GM08714 (cell line): Measurements from ENCODE around the gene TRPM1.
"Not testable (repeated sequence)": the region's sequence is repeated elsewhere in the genome, so short reads cannot be mapped to it uniquely, and the experiment has no call there.

ENCODE experiments used
- H3K4me3 ChIP-seq: fragments of 200-500 bp; sonication (Bioruptor generic); 2 replicates; pipeline ENCODE4 v1.5.1; 2014; ENCODE audit warnings: mild to moderate bottlenecking, low read length, inconsistent platforms
- ZNF274 ChIP-seq: IDR thresholded peaks from 2 replicates; pipeline ENCODE4 v1.6.1; 2012; ENCODE audit warnings: mild to moderate bottlenecking, low read depth, low read length

TRPM1 gene

DNA sequence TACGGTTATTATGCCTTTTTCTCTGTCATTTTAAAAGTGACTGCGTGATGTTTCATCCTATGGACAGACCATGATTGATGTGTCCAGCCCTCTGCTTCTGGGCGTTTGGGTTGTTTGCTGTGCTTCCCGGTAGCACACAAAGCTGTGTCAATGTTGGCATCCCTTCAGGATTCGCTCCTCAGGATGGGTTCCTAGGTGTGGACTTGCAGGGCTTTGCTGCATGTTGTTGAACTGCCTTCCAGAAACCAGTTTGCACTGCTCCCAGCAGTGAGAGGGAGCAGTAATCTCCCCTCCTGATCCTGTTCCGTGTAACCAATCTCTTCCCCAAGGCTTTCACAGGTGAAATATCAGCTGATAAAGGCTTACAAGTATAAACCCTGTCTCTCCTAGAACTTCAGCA lies 787 bp downstream of the TRPM1 start:
- no peak overlapping the region for H3K4me3 ChIP-seq
- TF ChIP-seq ZNF274: no peak

GRCh38 chr15:31098953-31099740 lies 2.4 kb downstream of the TRPM1 start:
- TF ChIP-seq ZNF274: no peak
- no peak overlapping the region for H3K4me3 ChIP-seq

DNA sequence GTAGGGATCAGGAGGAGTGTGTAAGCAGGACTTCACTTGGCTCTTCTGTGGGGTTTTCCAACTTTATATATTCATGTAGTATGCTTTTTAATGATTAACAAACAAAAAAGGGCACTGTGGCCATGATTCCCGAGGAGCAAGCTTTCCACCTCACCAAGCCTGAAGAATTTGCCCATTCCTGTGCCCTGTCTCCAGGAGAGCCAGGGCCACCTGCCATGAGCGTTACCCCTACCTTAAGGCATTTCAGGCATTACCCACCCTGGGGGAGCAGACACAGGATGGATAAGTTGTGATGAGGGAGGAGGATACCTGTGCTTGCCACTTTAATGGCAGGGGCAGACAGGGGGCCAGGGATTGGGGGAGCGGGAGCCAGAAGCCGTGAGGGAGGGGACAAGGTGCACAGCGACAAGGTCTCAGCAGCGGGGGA lies 3.0 kb downstream of the TRPM1 start:
- H3K4me3 ChIP-seq: no peak overlapping the region
- TF ChIP-seq ZNF274: no peak

DNA sequence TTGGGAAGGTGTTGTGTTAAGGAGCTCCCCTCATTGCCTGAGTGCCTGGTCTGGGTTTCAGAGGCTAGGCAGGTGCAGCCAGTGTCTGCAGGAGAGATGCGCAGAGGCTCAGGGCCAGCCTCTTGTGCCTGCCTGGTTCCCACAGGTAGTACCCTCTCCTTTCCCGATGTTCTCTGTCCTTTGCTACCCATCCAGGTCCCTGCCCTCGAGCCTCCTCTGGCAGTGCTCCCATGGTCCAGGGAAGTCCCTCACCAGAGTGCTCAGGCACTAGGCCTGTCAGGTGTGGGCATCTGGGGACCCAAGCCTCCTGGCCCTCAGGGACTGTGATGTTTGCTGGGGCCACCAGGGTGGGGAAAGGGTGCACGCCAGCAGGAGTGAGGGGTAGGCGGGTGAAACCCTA lies 5.0 kb downstream of the TRPM1 start:
- TF ChIP-seq ZNF274: no peak
- no peak overlapping the region for H3K4me3 ChIP-seq

DNA sequence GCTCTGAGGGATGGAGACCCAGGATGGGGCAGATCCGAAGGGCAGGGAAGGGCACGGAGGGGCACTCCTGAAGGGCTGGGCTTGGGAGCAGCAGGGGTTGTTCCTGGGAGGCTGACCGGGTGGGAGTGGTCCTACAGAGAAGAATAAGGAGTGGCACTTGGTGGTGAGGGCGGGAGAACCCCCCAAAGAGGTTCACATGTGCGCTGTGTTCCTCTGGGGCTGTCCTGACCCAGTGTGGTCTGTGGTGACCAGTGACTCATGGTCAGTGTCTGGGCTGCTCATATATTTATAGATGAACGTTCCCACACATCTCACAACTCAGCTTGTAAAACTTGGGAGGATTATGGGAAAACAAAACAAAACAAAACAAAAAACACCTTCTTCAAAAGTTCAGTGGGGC lies 10.0 kb downstream of the TRPM1 start:
- H3K4me3 ChIP-seq: no peak overlapping the region
- TF ChIP-seq ZNF274: no peak

DNA sequence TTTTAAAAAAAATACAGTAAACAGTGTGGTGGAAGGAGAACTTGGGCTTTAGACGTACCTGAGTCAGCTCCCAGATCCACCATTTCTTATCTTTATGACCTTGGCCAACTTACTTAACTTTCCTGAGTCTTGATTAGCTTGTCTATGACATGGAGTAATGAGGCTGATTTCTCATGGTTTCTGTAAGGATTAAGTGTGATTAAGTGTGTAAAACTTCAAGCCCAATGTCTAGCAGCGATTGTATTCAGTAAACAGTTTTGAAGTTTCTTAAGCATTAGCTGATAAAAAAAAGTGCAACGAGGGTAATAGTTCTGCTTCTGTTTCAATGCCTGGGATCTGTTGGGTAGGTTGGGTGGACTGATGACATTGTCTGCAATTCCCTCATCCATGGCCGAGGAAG lies 10.8 kb downstream of the TRPM1 start:
- no peak for TF ChIP-seq ZNF274
- no peak overlapping the region for H3K4me3 ChIP-seq

DNA sequence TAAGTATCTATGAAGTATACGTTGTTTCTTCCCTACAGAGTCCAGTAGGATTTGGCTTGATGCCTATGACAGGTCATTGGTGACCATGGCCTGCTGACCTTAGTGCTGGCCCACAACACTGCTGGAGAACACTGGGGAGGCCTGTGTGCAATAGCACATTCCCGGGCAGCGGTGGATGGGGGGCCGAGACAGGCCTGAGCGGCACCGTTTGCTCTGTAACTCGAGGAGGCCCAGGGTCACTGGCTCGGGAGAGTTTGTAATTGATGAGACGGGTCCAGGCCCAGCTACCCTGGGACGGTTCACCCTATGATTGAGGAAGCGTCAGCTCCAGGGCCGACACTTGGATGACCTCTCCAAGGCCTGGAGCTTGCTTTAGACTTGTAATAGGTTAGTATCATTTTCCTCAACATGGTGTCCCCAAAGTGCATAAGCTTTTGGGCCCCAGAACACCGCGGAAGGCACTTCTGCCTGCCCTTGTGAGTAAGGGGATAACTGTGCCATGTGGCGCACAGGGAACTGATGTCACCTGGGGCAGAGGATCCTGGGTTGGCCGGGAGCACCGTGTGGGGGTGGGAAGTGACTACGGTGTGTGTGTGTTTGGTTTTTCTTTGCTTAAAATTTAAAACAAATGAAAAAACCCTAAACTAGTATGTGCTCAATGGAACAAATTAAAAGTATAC lies 12.0 kb downstream of the TRPM1 start:
- TF ChIP-seq ZNF274: no peak

GRCh38 chr15:31088672-31089367 lies 12.7 kb downstream of the TRPM1 start:
- no peak for TF ChIP-seq ZNF274
- no peak overlapping the region for H3K4me3 ChIP-seq

More for the DNA sequence above, 12.0 kb downstream of the TRPM1 start:
- no peak overlapping the region for H3K4me3 ChIP-seq

- not testable (repeated sequence) for H3K4me3 ChIP-seq
Observed at GRCh38 chr15:31088041-31088440, 13.5 kb downstream of the TRPM1 start.

GRCh38 chr15:31086344-31086743 lies 15.2 kb downstream of the TRPM1 start:
- no peak overlapping the region for H3K4me3 ChIP-seq
- TF ChIP-seq ZNF274: no peak

DNA sequence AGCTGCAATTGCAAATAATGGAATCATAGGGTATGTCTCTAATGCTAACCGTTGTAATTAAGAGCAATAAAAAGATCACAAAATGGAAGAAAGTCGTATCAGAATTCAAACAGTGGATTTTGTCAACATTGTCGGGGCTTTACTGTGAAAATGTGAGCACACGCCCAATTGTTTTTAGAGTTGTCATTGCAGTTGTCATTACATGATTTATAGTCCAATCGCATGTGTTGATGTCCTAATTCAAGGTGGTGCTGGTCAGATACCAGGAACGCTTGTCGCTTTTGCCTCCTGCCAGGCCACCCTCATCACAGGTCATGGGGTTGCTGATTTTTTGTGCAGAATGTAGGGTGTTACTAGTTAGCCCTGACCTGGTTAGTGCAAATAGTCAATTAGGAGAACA lies 16.2 kb downstream of the TRPM1 start:
- no peak for TF ChIP-seq ZNF274
- H3K4me3 ChIP-seq: no peak overlapping the region

GRCh38 chr15:31084176-31084575 lies 17.3 kb downstream of the TRPM1 start:
- no peak overlapping the region for H3K4me3 ChIP-seq
- TF ChIP-seq ZNF274: no peak

GRCh38 chr15:31083370-31083780 lies 18.1 kb downstream of the TRPM1 start:
- no peak overlapping the region for H3K4me3 ChIP-seq
- no peak for TF ChIP-seq ZNF274

DNA sequence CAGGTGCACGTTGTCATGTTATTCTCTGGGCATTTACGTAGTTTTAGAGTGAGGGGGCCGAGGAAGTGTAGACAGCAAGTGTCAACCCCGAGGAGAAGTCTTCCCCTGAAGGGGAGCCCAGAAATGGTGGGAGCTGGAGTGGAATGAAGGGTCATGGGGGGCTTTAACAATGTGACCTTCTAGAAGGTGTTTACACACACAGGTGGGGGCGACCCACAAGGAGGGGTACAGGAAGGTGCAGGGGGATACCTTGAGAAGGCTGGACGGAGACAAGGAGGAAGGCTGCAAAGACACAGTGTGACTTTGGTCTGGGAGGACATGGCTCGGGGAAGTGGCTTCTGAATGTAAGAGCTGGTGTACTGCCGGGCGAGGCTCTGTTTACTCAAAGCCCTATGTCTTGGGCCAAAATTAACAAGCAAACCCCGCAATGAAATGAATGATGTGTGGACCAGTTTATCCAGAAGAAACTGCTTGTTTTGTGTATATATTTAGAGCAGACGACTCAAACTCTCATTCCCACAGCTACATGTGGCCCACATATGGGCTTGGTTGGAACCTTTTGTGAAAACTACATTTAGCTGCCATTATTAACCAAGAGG lies 18.7 kb downstream of the TRPM1 start:
- TF ChIP-seq ZNF274: no peak
- H3K4me3 ChIP-seq: no peak overlapping the region
